GM06990 (cell line): ENCODE results near the gene SEMA5A.
A peak's percentile ranks its signal among the peaks of the same experiment; 100 is the strongest.

ENCODE experiments used
- DNase-seq: peaks from one replicate; pipeline ENCODE4 v3.0.0-alpha.2; 2011; ENCODE audit not compliant: insufficient read length; ENCODE audit errors: extremely low read depth
- H3K27me3 ChIP-seq: replicated peaks from 2 replicates; pipeline ENCODE4 v1.6.0; 2011; ENCODE audit warnings: low read length; ENCODE audit not compliant: control insufficient read depth, insufficient read depth
- H3K36me3 ChIP-seq: 2 replicates; pipeline ENCODE4 v1.5.1; 2011; ENCODE audit warnings: low read length; ENCODE audit not compliant: control insufficient read depth, insufficient read depth
- H3K4me3 ChIP-seq: replicated peaks from 2 replicates; pipeline ENCODE4 v1.5.1; 2011; ENCODE audit warnings: low read depth, mild to moderate bottlenecking, control low read depth, low read length
- CTCF ChIP-seq: IDR thresholded peaks from 2 replicates; pipeline ENCODE4 v1.5.1; 2011; ENCODE audit warnings: low read length, control low read depth, mild to moderate bottlenecking, inconsistent platforms; ENCODE audit not compliant: insufficient read depth, poor library complexity, severe bottlenecking

The SEMA5A gene

GRCh38 chr5:9201011-9201410, 344.9 kb downstream of the SEMA5A start:
- H3K4me3 ChIP-seq: no peak overlapping the region
- no peaks in the 10 kb centered on the region; the same call in 1 of the 2 replicates for H3K27me3 ChIP-seq
- no peak for DNase-seq
- TF ChIP-seq CTCF: no peak
- H3K36me3 ChIP-seq: no peaks in the 10 kb centered on the region

GRCh38 chr5:9198394-9198793, 347.5 kb downstream of the SEMA5A start:
- no peak for DNase-seq
- TF ChIP-seq CTCF: no peak
- H3K36me3 ChIP-seq: no peaks in the 10 kb centered on the region
- H3K4me3 ChIP-seq: no peak overlapping the region
- H3K27me3 ChIP-seq: no peaks in the 10 kb centered on the region

DNA sequence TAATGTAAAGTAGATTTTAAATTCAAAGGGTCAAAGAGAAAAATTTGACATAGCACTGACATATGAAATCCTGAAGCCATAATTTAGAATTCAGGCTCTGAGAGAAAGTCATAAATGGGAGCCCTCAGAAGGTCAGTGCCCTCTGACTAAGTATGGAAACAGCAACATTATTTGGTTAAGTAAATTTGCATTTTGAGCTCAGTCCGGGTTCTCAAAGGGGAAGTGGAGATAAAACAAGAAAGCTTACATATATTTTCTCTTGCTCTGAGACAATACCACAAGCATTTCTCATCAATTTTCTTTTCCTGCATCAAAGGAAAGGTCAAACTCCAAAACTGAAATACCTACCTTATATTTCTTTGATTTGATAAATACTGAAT, 348.0 kb downstream of the SEMA5A start:
- DNase-seq: peak; percentile 25
- no peaks in the 10 kb centered on the region for H3K27me3 ChIP-seq
- H3K36me3 ChIP-seq: no peaks in the 10 kb centered on the region
- no peak for TF ChIP-seq CTCF
- no peak overlapping the region for H3K4me3 ChIP-seq

DNA sequence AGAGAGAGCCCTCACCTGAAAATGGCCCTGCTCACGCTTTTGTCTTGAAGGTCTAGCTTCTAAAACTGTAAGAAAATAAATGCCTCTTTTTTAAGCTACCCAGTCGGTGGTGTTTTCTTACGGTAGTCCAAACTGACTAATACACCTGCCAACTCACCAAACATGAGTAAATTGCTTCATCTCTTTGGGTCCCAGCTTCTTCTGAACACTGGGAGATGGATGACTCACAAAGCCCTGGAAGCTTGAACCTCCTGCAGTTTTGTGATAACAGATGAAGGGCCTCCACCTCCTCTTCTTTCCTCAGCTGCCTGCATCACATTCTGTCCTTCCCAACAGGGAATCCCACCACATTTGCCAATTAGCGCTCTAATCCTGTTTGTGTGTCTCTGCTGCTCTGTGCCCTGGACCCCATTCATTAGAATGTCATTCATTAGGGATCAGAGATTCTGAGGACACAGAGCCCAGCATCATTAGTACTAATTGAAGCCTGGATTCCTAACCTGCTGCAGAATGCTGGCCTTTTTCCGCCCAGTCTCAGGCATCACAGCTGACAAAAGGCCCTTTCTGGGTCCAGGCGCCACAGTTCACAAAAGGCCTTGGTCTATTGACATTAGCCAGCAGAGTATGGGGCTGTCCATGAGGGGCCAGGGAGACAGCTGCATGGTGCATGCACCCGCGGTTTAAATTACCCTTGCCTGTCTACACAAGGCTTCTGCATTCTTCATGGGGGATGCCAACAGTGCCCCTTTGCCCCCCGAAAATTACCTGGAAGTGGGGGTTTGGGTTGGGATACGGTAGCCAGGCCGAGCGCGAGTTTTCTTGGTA, 349.3 kb downstream of the SEMA5A start:
- no peak for DNase-seq
- no peaks in the 10 kb centered on the region for H3K36me3 ChIP-seq
- no peaks in the 10 kb centered on the region for H3K27me3 ChIP-seq
- TF ChIP-seq CTCF: no peak
- H3K4me3 ChIP-seq: no peak overlapping the region

DNA sequence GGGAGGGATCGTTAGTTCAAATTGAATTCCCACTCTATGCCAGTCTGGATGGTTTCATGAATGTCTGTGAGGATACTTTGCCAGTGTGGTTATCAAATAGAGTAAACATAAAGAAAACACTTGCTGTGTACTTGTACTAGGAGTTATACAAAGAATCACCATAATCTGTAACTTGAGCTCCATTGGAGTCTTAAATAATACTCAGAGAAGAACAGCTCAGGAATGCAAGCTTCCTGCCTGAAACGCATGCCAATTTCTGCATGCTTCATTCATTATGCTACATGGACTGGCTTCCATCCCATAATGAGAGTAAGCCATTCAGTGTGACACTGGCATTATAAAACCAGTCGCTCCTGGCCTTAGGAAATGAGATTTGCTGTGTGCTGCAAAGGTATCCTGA, 351.4 kb downstream of the SEMA5A start:
- Histone ChIP-seq H3K27me3 (no peaks in the 10 kb centered on the region), H3K36me3 (no peaks in the 10 kb centered on the region), H3K4me3 (no peak overlapping the region)
- DNase-seq: no peak
- TF ChIP-seq CTCF: no peak
